H9 (cell line): ENCODE data around the gene NOXA1. TPM values are rescaled to one million over a fixed set of nuclear protein-coding genes. Genes with fewer than 3 reads are reported as not detected.

ENCODE experiments used
- DNase-seq: peaks from one replicate; pipeline ENCODE4 v3.0.0-alpha.2; 2017
- H2AFZ ChIP-seq: one replicate; pipeline ENCODE4 v1.6.1; 2013; ENCODE audit warnings: mild to moderate bottlenecking, low read length, control low read depth, moderate library complexity
- H2AK5ac ChIP-seq: 2 replicates; pipeline ENCODE4 v1.6.1; 2013; ENCODE audit warnings: low read length, control low read depth, mixed read lengths; ENCODE audit not compliant: insufficient read length
- H2BK120ac ChIP-seq: one replicate; pipeline ENCODE4 v1.6.1; 2013; ENCODE audit warnings: low read depth, mild to moderate bottlenecking, low read length, control low read depth, inconsistent platforms; ENCODE audit not compliant: poor library complexity, severe bottlenecking
- H2BK12ac ChIP-seq: 2 replicates; pipeline ENCODE4 v1.6.1; 2013; ENCODE audit warnings: low read length, control low read depth, mixed read lengths, low read depth; ENCODE audit not compliant: insufficient read length
- H2BK15ac ChIP-seq: 2 replicates; pipeline ENCODE4 v1.6.1; 2013; ENCODE audit warnings: low read depth, low read length, control low read depth
- H2BK20ac ChIP-seq: one replicate; pipeline ENCODE4 v1.6.1; 2013; ENCODE audit warnings: low read depth, mild to moderate bottlenecking, low read length, control low read depth, inconsistent platforms; ENCODE audit not compliant: poor library complexity, severe bottlenecking
- H2BK5ac ChIP-seq: 2 replicates; pipeline ENCODE4 v1.6.1; 2013; ENCODE audit warnings: low read length, control low read depth, mixed read lengths; ENCODE audit not compliant: insufficient read length
- H3K14ac ChIP-seq: 2 replicates; pipeline ENCODE4 v1.6.1; 2013; ENCODE audit warnings: low read length, control low read depth; ENCODE audit not compliant: insufficient read depth
- H3K18ac ChIP-seq: 2 replicates; pipeline ENCODE4 v1.6.1; 2013; ENCODE audit warnings: low read depth, mild to moderate bottlenecking, mixed read lengths, low read length, control low read depth; ENCODE audit not compliant: insufficient read length
- H3K23ac ChIP-seq: 2 replicates; pipeline ENCODE4 v1.6.1; 2013; ENCODE audit warnings: low read length, control low read depth, mixed read lengths, low read depth; ENCODE audit not compliant: insufficient read length
- H3K23me2 ChIP-seq: 2 replicates; pipeline ENCODE4 v1.6.1; 2013; ENCODE audit warnings: low read depth, mild to moderate bottlenecking, mixed read lengths, low read length, control low read depth; ENCODE audit not compliant: insufficient read length, poor library complexity, severe bottlenecking
- H3K27ac ChIP-seq: 2 replicates; pipeline ENCODE4 v1.5.1; 2013; ENCODE audit warnings: low read length, control low read depth, mixed read lengths, low read depth; ENCODE audit not compliant: insufficient read length
- H3K27me3 ChIP-seq: 2 replicates; pipeline ENCODE4 v1.6.1; 2013; ENCODE audit warnings: low read length, control low read depth, inconsistent platforms; ENCODE audit not compliant: insufficient read depth
- H3K4ac ChIP-seq: 2 replicates; pipeline ENCODE4 v1.6.1; 2013; ENCODE audit warnings: low read depth, mild to moderate bottlenecking, control low read depth, inconsistent platforms, low read length, moderate library complexity
- H3K4me1 ChIP-seq: 2 replicates; pipeline ENCODE4 v1.6.1; 2013; ENCODE audit warnings: low read length, control low read depth, inconsistent platforms; ENCODE audit not compliant: insufficient read depth
- H3K4me2 ChIP-seq: 2 replicates; pipeline ENCODE4 v1.6.1; 2013; ENCODE audit warnings: low read length, control low read depth, mixed read lengths; ENCODE audit not compliant: insufficient read length, insufficient read depth
- H3K56ac ChIP-seq: 2 replicates; pipeline ENCODE4 v1.6.1; 2013; ENCODE audit warnings: low read depth, mild to moderate bottlenecking, mixed read lengths, low read length, control low read depth; ENCODE audit not compliant: insufficient read length
- H3K79me1 ChIP-seq: 2 replicates; pipeline ENCODE4 v1.6.1; 2013; ENCODE audit warnings: low read depth, mild to moderate bottlenecking, moderate library complexity, low read length, control low read depth, inconsistent platforms; ENCODE audit not compliant: insufficient read depth, poor library complexity, severe bottlenecking
- H3K79me2 ChIP-seq: 2 replicates; pipeline ENCODE4 v1.6.1; 2013; ENCODE audit warnings: low read length, control low read depth, inconsistent platforms; ENCODE audit not compliant: insufficient read depth
- H3K9ac ChIP-seq: 2 replicates; pipeline ENCODE4 v1.6.1; 2013; ENCODE audit warnings: low read length, control low read depth, mixed read lengths; ENCODE audit not compliant: insufficient read length; ENCODE audit errors: extremely low read depth
- H3K9me3 ChIP-seq: one replicate; pipeline ENCODE4 v1.6.1; 2013; ENCODE audit warnings: low read depth, low read length, inconsistent platforms; ENCODE audit not compliant: control insufficient read depth
- H3T11ph ChIP-seq: one replicate; pipeline ENCODE4 v1.6.1; 2013; ENCODE audit warnings: mild to moderate bottlenecking, low read length, control low read depth, inconsistent platforms
- H4K20me1 ChIP-seq: one replicate; pipeline ENCODE4 v1.6.1; 2013; ENCODE audit not compliant: control insufficient read depth, insufficient read length, insufficient read depth
- H4K5ac ChIP-seq: 2 replicates; pipeline ENCODE4 v1.6.1; 2013; ENCODE audit warnings: low read depth, mild to moderate bottlenecking, mixed read lengths, low read length, control low read depth; ENCODE audit not compliant: insufficient read length
- H4K8ac ChIP-seq: replicated peaks from 2 replicates; pipeline ENCODE4 v1.6.1; 2013; ENCODE audit warnings: low read length, control low read depth, mixed read lengths, low read depth; ENCODE audit not compliant: insufficient read length
- H4K91ac ChIP-seq: 2 replicates; pipeline ENCODE4 v1.6.1; 2013; ENCODE audit warnings: low read depth, mild to moderate bottlenecking, moderate library complexity, mixed read lengths, low read length, control low read depth; ENCODE audit not compliant: insufficient read length
- H3K27ac Mint-ChIP-seq, 3 experiments: 2 replicates in 2 of 3; 3 replicates in 1 of 3; pipeline ENCODE4 v1.8.0; 2020 to 2021; ENCODE audit warnings: mixed read lengths in 3 of 3, mild to moderate bottlenecking in 1 of 3, moderate library complexity in 1 of 3
- H3K27me3 Mint-ChIP-seq: 2 replicates; pipeline ENCODE4 v1.8.0; 2021; ENCODE audit warnings: low read depth, mild to moderate bottlenecking, moderate library complexity, mixed read lengths
- H3K36me3 Mint-ChIP-seq, 3 experiments: 2 replicates in 2 of 3; 3 replicates in 1 of 3; pipeline ENCODE4 v1.8.0; 2020 to 2021; ENCODE audit warnings: low read depth in 3 of 3, mixed read lengths in 3 of 3; ENCODE audit not compliant: insufficient read depth in 1 of 3
- H3K4me1 Mint-ChIP-seq, 2 experiments: 2 replicates each; pipeline ENCODE4 v1.8.0; 2020; ENCODE audit warnings: mixed read lengths in 2 of 2
- H3K4me3 Mint-ChIP-seq, 2 experiments: 2 replicates in 1 of 2; 3 replicates in 1 of 2; pipeline ENCODE4 v1.8.0; 2020 to 2021; ENCODE audit warnings: mild to moderate bottlenecking in 2 of 2, mixed read lengths in 2 of 2, moderate library complexity in 1 of 2
- H3K9me3 Mint-ChIP-seq, 2 experiments: 2 replicates in 1 of 2; 3 replicates in 1 of 2; pipeline ENCODE4 v1.8.0; 2020; ENCODE audit warnings: mild to moderate bottlenecking in 2 of 2, mixed read lengths in 2 of 2, moderate library complexity in 1 of 2
- CTCF ChIP-seq: fragments of 200-600 bp; sonication (generic); conservative IDR thresholded peaks from 3 replicates; pipeline ENCODE4 v1.8.0; 2021; ENCODE audit warnings: antibody characterized with exemption, mild to moderate bottlenecking
- WGBS: extraction: QIAGEN DNeasy Blood & Tissue Kit; methylation state at CpG from one replicate; pipeline ENCODE4 v1.1.7; 2013; ENCODE audit warnings: missing lambda C conversion rate, low lambda C conversion rate, mixed read lengths; ENCODE audit not compliant: insufficient read length; ENCODE audit errors: extremely low coverage; 5-methylcytosine and 5-hydroxymethylcytosine counted together
- long read RNA-seq: library from polyadenylated mRNA; unstranded; transcript quantifications from one replicate; pipeline ENCODE4 v2.0.0, GENCODE V29; 2020
- total RNA-seq: library from RNA; stranded (reverse); gene quantifications from 2 replicates; pipeline ENCODE4 v1.2.1, GENCODE V29; 2021

Gene NOXA1
- total RNA-seq = 1.8 and 2.0 TPM in 2 replicates
- long read RNA-seq, partial matches to known transcripts = 0 of 2 reads
- long read RNA-seq, other reads (novel, unspliced or antisense) = 2 of 2 reads

- H2BK5ac ChIP-seq = no peak within 1 kb of the TSS
- no peaks in the 10 kb centered on the region for H3K79me2 ChIP-seq
- no peak within 1 kb of the TSS for H3T11ph ChIP-seq
- H3K4me1 Mint-ChIP-seq = peaks cover 5 to 7% of the 10 kb centered on the region in 2 experiments
- no peak within 1 kb of the TSS for H2BK120ac ChIP-seq
- WGBS = no CpG with 5 or more reads among the region's 113 CpGs
- no peaks in the 10 kb centered on the region for H3K79me1 ChIP-seq
- no peak within 1 kb of the TSS for H2BK20ac ChIP-seq
- H3K9ac ChIP-seq = peak within 1 kb of the TSS; percentile 79
- H4K20me1 ChIP-seq = no peaks in the 10 kb centered on the region
- H3K14ac ChIP-seq = no peak within 1 kb of the TSS; the same call in 1 of the 2 replicates
- no peak within 1 kb of the TSS for H3K23ac ChIP-seq
- no peak within 1 kb of the TSS for H4K91ac ChIP-seq
- H3K9me3 Mint-ChIP-seq = no peaks in the 10 kb centered on the region
- DNase-seq = peak; percentile 93
- no peak within 1 kb of the TSS for H4K5ac ChIP-seq
- peaks cover 11% of the 10 kb centered on the region for H3K23me2 ChIP-seq
- no peaks in the 10 kb centered on the region for H3K36me3 Mint-ChIP-seq
- H3K27me3 ChIP-seq = no peaks in the 10 kb centered on the region
- H3K18ac ChIP-seq = no peak within 1 kb of the TSS
- H2AK5ac ChIP-seq = no peak within 1 kb of the TSS
- TF ChIP-seq CTCF = peak; percentile 59; the same call in 2 of the 3 replicates
- H3K4me1 ChIP-seq = no peaks in the 10 kb centered on the region
- H3K27ac ChIP-seq = no peak within 1 kb of the TSS
- no peak within 1 kb of the TSS for H3K56ac ChIP-seq
- H2AFZ ChIP-seq = no peak within 1 kb of the TSS
- H3K4ac ChIP-seq = no peak within 1 kb of the TSS
- no peak within 1 kb of the TSS for H4K8ac ChIP-seq
- H3K27me3 Mint-ChIP-seq = peaks cover 10% of the 10 kb centered on the region
- H3K9me3 ChIP-seq = no peaks in the 10 kb centered on the region
- H2BK12ac ChIP-seq = no peak within 1 kb of the TSS
- H2BK15ac ChIP-seq = no peak within 1 kb of the TSS
- H3K4me3 Mint-ChIP-seq = peak within 1 kb of the TSS; percentile 80 to 91
- peak within 1 kb of the TSS in 2 of 3 experiments; percentile 11 to 83; a peak in 3 of 7 replicates for H3K27ac Mint-ChIP-seq
- H3K4me2 ChIP-seq = peak within 1 kb of the TSS; percentile 97
Observed at GRCh38 chr9:137422604-137423513, at the start of gene NOXA1, which contains the start of gene EXD3. NOXA1 (plus strand) TSS chr9:137423393; CDS start chr9:137423530, 137 bp downstream. EXD3 (minus strand) TSS chr9:137423162; CDS start chr9:137395357, 27,805 bp downstream.
